Spleen (tissue), 3 donors: ENCODE measurements around the gene ACSL5.

ENCODE experiments used
- POLR2A ChIP-seq, 3 donors: fragments of 450-650 bp; IDR thresholded peaks; one replicate each; pipeline ENCODE4 v1.5.1; 2017; ENCODE audit warnings: antibody characterized with exemption in 3 of 3, mild to moderate bottlenecking in 1 of 3
- POLR2AphosphoS5 ChIP-seq, 3 donors: sonication (generic); formaldehyde crosslinking; IDR thresholded peaks; one replicate each; pipeline ENCODE4 v1.5.1; 2017; ENCODE audit warnings: antibody characterized with exemption in 3 of 3

DNA sequence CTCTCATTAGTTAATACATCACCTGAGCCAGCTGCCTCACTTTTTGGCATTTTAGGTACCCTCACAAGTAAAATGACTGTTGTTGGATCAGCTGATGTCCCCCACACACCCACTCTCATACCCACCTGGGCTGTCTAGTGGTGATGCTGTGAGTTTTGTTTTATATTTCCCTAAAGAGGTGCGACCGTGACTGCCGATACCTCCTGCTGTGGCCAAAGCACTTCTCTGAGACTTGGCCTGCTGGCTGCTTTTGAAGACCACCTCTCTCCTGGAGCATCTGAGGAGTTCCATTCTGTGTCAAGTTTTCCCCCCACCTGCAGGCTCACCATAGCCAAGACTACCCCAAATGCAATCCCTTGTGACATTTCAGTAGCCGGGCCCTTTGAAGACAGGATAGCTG lies 6.4 kb upstream of the ACSL5 start:
- TF ChIP-seq POLR2A (IDR thresholded peaks at IDR 0.05) (no peak), POLR2AphosphoS5 (IDR thresholded peaks at IDR 0.05) (no peak)
